Heart left ventricle (tissue), 13 donors: ENCODE results near the gene LEMD1.

Experiments used
- CTCF ChIP-seq, 12 donors: fragments of 200-600 bp; sonication (generic) in 4 of 12; IDR thresholded peaks; one replicate each; pipeline versions ENCODE4 v1.5.0 to v1.8.0; 2018 to 2022; ENCODE audit warnings: antibody characterized with exemption in 12 of 12, mild to moderate bottlenecking in 5 of 12
- POLR2A ChIP-seq, 2 donors: fragments of 450-650 bp; IDR thresholded peaks; one replicate each; pipeline ENCODE4 v1.6.1; 2017; ENCODE audit warnings: antibody characterized with exemption in 2 of 2, mild to moderate bottlenecking in 2 of 2, moderate library complexity in 2 of 2
- donor health status: ischemic (EF 13 %, LVEDD 7.1; RV severe dilation, severe dysfunction).
- donor health status: DM: no; HTN: yes; CAD: no.
- donor health status: DM: no; HTN: no; CAD: no.
- donor health status: ischemic (EF 25% LVEDD 6.9; RV normal size, moderate dysfunction).
- donor health status: ischemic (EF 25% LVEDD 5.7; RV mildly dilated, moderate dysfunction).
- donor health status: ischemic (EF 35%, LVEDD 5.7; RV mildly dilated, moderate dysfunction).
- donor health status: nonischemic (EF 11% LVEDD 7.7; RV severe dilation, severe dysfunction).
- donor health status: DM: yes; HTN: yes; CAD: no.
- donor health status: PGD.
- donor health status: ischemic (EF 29% LVEDD 5.4; RV normal size, mild dysfunction).
- donor health status: nonischemic (EF 23%, LVEDD 6.1; RV moderate dilation, normal function).

GRCh38 chr1:205450448-205450847, 28.6 kb upstream of the LEMD1 start:
- TF ChIP-seq CTCF (IDR thresholded peaks at IDR 0.05) (no peak), POLR2A (IDR thresholded peaks at IDR 0.05) (no peak)
